ENCODE results near the gene DDX17.
"Not testable (repeated sequence)": the region's sequence is repeated elsewhere in the genome, so short reads cannot be mapped to it uniquely, and the experiment has no call there.

The DDX17 gene

GRCh38 chr22:38482662-38483308 lies 23.3 kb downstream of the DDX17 start:
- ATAC-seq: no peak
- Mint-ChIP-seq H3K9me3 (no peaks in the 10 kb centered on the region), H3K4me1 (peaks cover 6% of the 10 kb centered on the region), H3K4me3 (no peak overlapping the region), H3K27me3 (no peaks in the 10 kb centered on the region), H3K36me3 (peaks cover 54% of the 10 kb centered on the region), H3K27ac (no peak overlapping the region)

GRCh38 chr22:38481871-38482332 lies 24.2 kb downstream of the DDX17 start:
- peaks cover 51% of the 10 kb centered on the region for H3K36me3 Mint-ChIP-seq
- ATAC-seq: no peak
- no peak overlapping the region for H3K4me3 Mint-ChIP-seq
- H3K27ac Mint-ChIP-seq: no peak overlapping the region
- peaks cover 6% of the 10 kb centered on the region for H3K4me1 Mint-ChIP-seq
- no peaks in the 10 kb centered on the region for H3K27me3 Mint-ChIP-seq
- no peaks in the 10 kb centered on the region for H3K9me3 Mint-ChIP-seq

- ATAC-seq: no peak
- no peak overlapping the region for H3K4me3 Mint-ChIP-seq
- no peaks in the 10 kb centered on the region for H3K9me3 Mint-ChIP-seq
- H3K27me3 Mint-ChIP-seq: no peaks in the 10 kb centered on the region
- H3K36me3 Mint-ChIP-seq: peaks cover 45% of the 10 kb centered on the region
- H3K4me1 Mint-ChIP-seq: peaks cover 6% of the 10 kb centered on the region
- no peak overlapping the region for H3K27ac Mint-ChIP-seq
These were observed 24.8 kb downstream of the DDX17 start for GRCh38 chr22:38481162-38481870.

GRCh38 chr22:38479096-38479837 lies 26.8 kb downstream of the DDX17 start:
- H3K27me3 Mint-ChIP-seq: no peaks in the 10 kb centered on the region
- ATAC-seq: no peak
- H3K9me3 Mint-ChIP-seq: no peaks in the 10 kb centered on the region
- peaks cover 26% of the 10 kb centered on the region for H3K36me3 Mint-ChIP-seq
- H3K4me3 Mint-ChIP-seq: no peak overlapping the region
- peak overlapping the region; percentile 17 for H3K27ac Mint-ChIP-seq
- peaks cover 4% of the 10 kb centered on the region for H3K4me1 Mint-ChIP-seq

- ATAC-seq: no peak
- no peak overlapping the region for H3K4me3 Mint-ChIP-seq
- no peaks in the 10 kb centered on the region for H3K9me3 Mint-ChIP-seq
- no peaks in the 10 kb centered on the region for H3K4me1 Mint-ChIP-seq
- H3K36me3 Mint-ChIP-seq: peaks cover 9% of the 10 kb centered on the region
- no peaks in the 10 kb centered on the region for H3K27me3 Mint-ChIP-seq
- H3K27ac Mint-ChIP-seq: no peak overlapping the region
These were observed 28.5 kb downstream of the DDX17 start for GRCh38 chr22:38477585-38477984.

GRCh38 chr22:38474003-38474607 lies 32.0 kb downstream of the DDX17 start:
- H3K27me3 Mint-ChIP-seq: peaks cover 5% of the 10 kb centered on the region
- H3K4me3 Mint-ChIP-seq: no peak overlapping the region
- no peaks in the 10 kb centered on the region for H3K36me3 Mint-ChIP-seq
- ATAC-seq: no peak
- no peaks in the 10 kb centered on the region for H3K4me1 Mint-ChIP-seq
- no peaks in the 10 kb centered on the region for H3K9me3 Mint-ChIP-seq
- no peak overlapping the region for H3K27ac Mint-ChIP-seq

GRCh38 chr22:38471237-38471636 lies 34.9 kb downstream of the DDX17 start:
- Mint-ChIP-seq H3K9me3 (no peaks in the 10 kb centered on the region), H3K4me1 (peaks cover 12% of the 10 kb centered on the region), H3K27me3 (peaks cover 33% of the 10 kb centered on the region), H3K27ac (no peak overlapping the region), H3K4me3 (no peak overlapping the region), H3K36me3 (no peaks in the 10 kb centered on the region)
- no peak for ATAC-seq

- Mint-ChIP-seq H3K27me3 (peaks cover 43% of the 10 kb centered on the region), H3K4me1 (peaks cover 20% of the 10 kb centered on the region)
- not testable (repeated sequence) for ATAC-seq, H3K4me3 Mint-ChIP-seq, H3K36me3 Mint-ChIP-seq, H3K9me3 Mint-ChIP-seq, H3K27ac Mint-ChIP-seq
These were observed 35.9 kb downstream of the DDX17 start for GRCh38 chr22:38470179-38470578.

GRCh38 chr22:38469306-38469781 lies 36.8 kb downstream of the DDX17 start:
- Mint-ChIP-seq H3K36me3 (no peaks in the 10 kb centered on the region), H3K27me3 (peaks cover 51% of the 10 kb centered on the region), H3K9me3 (no peaks in the 10 kb centered on the region), H3K4me1 (peaks cover 20% of the 10 kb centered on the region), H3K4me3 (no peak overlapping the region), H3K27ac (no peak overlapping the region)
- no peak for ATAC-seq

- Mint-ChIP-seq H3K27me3 (peaks cover 58% of the 10 kb centered on the region), H3K4me1 (peaks cover 20% of the 10 kb centered on the region), H3K27ac (no peak overlapping the region), H3K4me3 (peak overlapping the region; percentile 57), H3K36me3 (no peaks in the 10 kb centered on the region), H3K9me3 (no peaks in the 10 kb centered on the region)
- ATAC-seq: no peak
These were observed 37.4 kb downstream of the DDX17 start for GRCh38 chr22:38468443-38469305.

GRCh38 chr22:38467904-38468442 lies 38.1 kb downstream of the DDX17 start, which contains the start of gene KDELR3:
Gene KDELR3 (plus strand): TSS chr22:38468096. CDS start chr22:38468234, 138 bp downstream.
- Mint-ChIP-seq H3K36me3 (no peaks in the 10 kb centered on the region), H3K4me1 (peaks cover 26% of the 10 kb centered on the region), H3K27me3 (peaks cover 65% of the 10 kb centered on the region), H3K27ac (peak within 1 kb of the TSS; percentile 80), H3K4me3 (peak within 1 kb of the TSS; percentile 78), H3K9me3 (no peaks in the 10 kb centered on the region)
- peak; percentile 76 for ATAC-seq

- Mint-ChIP-seq H3K4me3 (peak overlapping the region; percentile 78), H3K9me3 (no peaks in the 10 kb centered on the region), H3K4me1 (peaks cover 27% of the 10 kb centered on the region), H3K27me3 (peaks cover 70% of the 10 kb centered on the region), H3K36me3 (no peaks in the 10 kb centered on the region), H3K27ac (peak overlapping the region; percentile 80)
- ATAC-seq: no peak
These were observed 38.6 kb downstream of the DDX17 start for GRCh38 chr22:38467438-38467903.

- Mint-ChIP-seq H3K9me3 (no peaks in the 10 kb centered on the region), H3K27ac (no peak overlapping the region), H3K27me3 (peaks cover 86% of the 10 kb centered on the region), H3K4me1 (peaks cover 37% of the 10 kb centered on the region), H3K4me3 (no peak overlapping the region), H3K36me3 (no peaks in the 10 kb centered on the region)
- no peak for ATAC-seq
These were observed 40.2 kb downstream of the DDX17 start for GRCh38 chr22:38465673-38466490.
